Measurements from ENCODE around the gene KNTC1. TPM values are rescaled to one million over a fixed set of nuclear protein-coding genes. Genes with fewer than 3 reads are reported as not detected.

Gene KNTC1
- total and polyA plus RNA-seq, 2 of the 13 experiments (the other 11 are each of a cell fraction or from before 2014, with no cell fraction given) = 45.1 to 57.6 TPM

DNA sequence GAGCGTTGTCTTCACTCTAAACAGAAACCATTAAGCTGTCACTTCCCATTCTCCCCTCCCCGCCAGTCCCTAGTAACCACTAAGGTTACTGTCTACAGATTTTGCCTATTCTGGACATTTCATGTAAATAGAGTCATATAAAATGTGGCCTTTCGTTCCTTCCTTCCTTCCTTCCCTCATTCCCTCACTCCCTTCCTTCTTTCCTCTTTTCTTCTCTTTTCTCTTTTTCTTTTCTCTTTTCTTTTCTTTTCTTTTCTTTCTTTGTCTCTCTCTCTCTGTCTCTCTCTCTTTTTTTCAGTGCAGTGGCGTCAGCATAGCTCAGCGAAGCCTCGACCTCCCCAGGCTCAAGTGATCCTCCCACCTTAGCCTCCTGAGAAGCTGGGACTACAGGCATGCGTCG lies 138.3 kb downstream of the KNTC1 start (continued):
- TF ChIP-seq FOSL2 (CRISPR knock-in tag; IDR thresholded peaks at IDR 0.05) = no peak
- TF ChIP-seq ZMYM4 (CRISPR knock-in tag; IDR thresholded peaks at IDR 0.05) = no peak
- TF ChIP-seq ZNF367 (CRISPR knock-in tag; IDR thresholded peaks at IDR 0.05; ENCODE audit: borderline replicate concordance) = no peak
- no peak for TF ChIP-seq HMG20B (CRISPR knock-in tag; conservative IDR thresholded peaks at IDR 0.05)
- TF ChIP-seq ZNF382 (CRISPR knock-in tag; IDR thresholded peaks at IDR 0.05; ENCODE audit: borderline replicate concordance) = no peak

DNA sequence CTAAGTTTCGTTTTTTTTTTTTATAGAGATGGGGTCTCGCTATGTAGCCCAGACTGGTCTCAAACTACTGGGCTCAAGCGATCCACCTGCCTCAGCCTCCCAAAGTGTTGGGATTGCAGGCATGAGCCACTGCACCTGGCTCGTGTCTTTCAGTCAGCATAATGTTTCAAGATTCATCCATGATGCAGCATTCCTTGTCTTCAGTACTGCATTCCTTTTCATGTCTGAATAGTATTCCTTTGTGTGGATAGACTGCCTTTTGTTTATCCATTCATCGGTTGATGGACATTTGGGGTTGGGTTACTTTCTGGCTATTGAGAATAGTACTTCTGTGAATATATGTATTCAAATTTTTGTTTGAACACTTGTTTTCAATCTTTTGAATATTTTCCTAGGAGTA lies 138.7 kb downstream of the KNTC1 start:
- CTCF ChIA-PET (ENCODE audit: low intra/inter-chr PET ratio, low total read pairs) = no interaction called here
- ATAC-seq = no peak

More for the DNA sequence above, 138.7 kb downstream of the KNTC1 start:
- Histone ChIP-seq H3K27ac (ENCODE audit: extremely low read length, insufficient read depth, low read length) (no peak overlapping the region), H3K9me3 (ENCODE audit: low read length) (no peaks in the 10 kb centered on the region), H3K4me1 (ENCODE audit: insufficient read depth, low read length) (peaks cover 12% of the 10 kb centered on the region), H4K20me1 (ENCODE audit: insufficient read depth, low read length) (no peaks in the 10 kb centered on the region), H3K9ac (ENCODE audit: insufficient read depth, low read depth, low read length) (no peak overlapping the region), H3K79me2 (ENCODE audit: insufficient read depth, low read length) (no peaks in the 10 kb centered on the region), H3K27me3 (ENCODE audit: control insufficient read depth in 1 of 2, insufficient read depth in 2 of 2, low read length in 2 of 2) (no peaks in the 10 kb centered on the region), H2AFZ (ENCODE audit: low read length) (no peak overlapping the region), H3K4me2 (ENCODE audit: low read depth, low read length) (no peak overlapping the region), H3K4me3 (replicated peaks in 1 of 3; ENCODE audit: insufficient read depth in 1 of 3, low read depth in 2 of 3, low read length in 3 of 3) (no peak overlapping the region), H3K36me3 (replicated peaks in 1 of 2; ENCODE audit: control insufficient read depth in 1 of 2, insufficient read depth in 2 of 2, low read length in 2 of 2) (no peaks in the 10 kb centered on the region)
- no TSS peak for BruUV-seq (replicated peaks)
- in situ Hi-C loops (cut with HindIII; ENCODE audit: extremely low pct_ligation_motif_present, low pct_unique_long_range_greater_than_20kb) (no loop called here), intact Hi-C loops (cut with micrococcal nuclease; ENCODE audit: unreplicated experiment) (no loop called here)
- WGBS (ENCODE audit: low lambda C conversion rate) = 67% methylated on average over 5 of the region's 5 CpGs
- FAIRE-seq = no peak
- POLR2A ChIA-PET = no interaction called here
- no peak for DNase-seq (ENCODE audit: low spot score)
- no peak for TF ChIP-seq FOXK2 (IDR thresholded peaks at IDR 0.05)
- TF ChIP-seq, protein P1, sequence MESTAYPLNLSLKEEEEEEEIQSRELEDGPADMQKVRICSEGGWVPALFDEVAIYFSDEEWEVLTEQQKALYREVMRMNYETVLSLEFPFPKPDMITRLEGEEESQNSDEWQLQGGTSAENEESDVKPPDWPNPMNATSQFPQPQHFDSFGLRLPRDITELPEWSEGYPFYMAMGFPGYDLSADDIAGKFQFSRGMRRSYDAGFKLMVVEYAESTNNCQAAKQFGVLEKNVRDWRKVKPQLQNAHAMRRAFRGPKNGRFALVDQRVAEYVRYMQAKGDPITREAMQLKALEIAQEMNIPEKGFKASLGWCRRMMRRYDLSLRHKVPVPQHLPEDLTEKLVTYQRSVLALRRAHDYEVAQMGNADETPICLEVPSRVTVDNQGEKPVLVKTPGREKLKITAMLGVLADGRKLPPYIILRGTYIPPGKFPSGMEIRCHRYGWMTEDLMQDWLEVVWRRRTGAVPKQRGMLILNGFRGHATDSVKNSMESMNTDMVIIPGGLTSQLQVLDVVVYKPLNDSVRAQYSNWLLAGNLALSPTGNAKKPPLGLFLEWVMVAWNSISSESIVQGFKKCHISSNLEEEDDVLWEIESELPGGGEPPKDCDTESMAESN (CRISPR knock-in tag; conservative IDR thresholded peaks at IDR 0.05) = no peak
- TF ChIP-seq, protein P2, sequence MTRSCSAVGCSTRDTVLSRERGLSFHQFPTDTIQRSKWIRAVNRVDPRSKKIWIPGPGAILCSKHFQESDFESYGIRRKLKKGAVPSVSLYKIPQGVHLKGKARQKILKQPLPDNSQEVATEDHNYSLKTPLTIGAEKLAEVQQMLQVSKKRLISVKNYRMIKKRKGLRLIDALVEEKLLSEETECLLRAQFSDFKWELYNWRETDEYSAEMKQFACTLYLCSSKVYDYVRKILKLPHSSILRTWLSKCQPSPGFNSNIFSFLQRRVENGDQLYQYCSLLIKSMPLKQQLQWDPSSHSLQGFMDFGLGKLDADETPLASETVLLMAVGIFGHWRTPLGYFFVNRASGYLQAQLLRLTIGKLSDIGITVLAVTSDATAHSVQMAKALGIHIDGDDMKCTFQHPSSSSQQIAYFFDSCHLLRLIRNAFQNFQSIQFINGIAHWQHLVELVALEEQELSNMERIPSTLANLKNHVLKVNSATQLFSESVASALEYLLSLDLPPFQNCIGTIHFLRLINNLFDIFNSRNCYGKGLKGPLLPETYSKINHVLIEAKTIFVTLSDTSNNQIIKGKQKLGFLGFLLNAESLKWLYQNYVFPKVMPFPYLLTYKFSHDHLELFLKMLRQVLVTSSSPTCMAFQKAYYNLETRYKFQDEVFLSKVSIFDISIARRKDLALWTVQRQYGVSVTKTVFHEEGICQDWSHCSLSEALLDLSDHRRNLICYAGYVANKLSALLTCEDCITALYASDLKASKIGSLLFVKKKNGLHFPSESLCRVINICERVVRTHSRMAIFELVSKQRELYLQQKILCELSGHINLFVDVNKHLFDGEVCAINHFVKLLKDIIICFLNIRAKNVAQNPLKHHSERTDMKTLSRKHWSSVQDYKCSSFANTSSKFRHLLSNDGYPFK (CRISPR knock-in tag; IDR thresholded peaks at IDR 0.05; ENCODE audit: borderline replicate concordance) = no peak
- TF ChIP-seq, protein P3, sequence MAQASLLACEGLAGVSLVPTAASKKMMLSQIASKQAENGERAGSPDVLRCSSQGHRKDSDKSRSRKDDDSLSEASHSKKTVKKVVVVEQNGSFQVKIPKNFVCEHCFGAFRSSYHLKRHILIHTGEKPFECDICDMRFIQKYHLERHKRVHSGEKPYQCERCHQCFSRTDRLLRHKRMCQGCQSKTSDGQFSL (CRISPR knock-in tag; IDR thresholded peaks at IDR 0.05) = no peak

Data from HepG2 (cell line).